ENCODE results near the gene TGFBR2. TPM values are rescaled to one million over a fixed set of nuclear protein-coding genes. Genes with fewer than 3 reads are reported as not detected.

The TGFBR2 gene
- total and polyA plus RNA-seq, 2 of the 13 experiments (the other 11 are each of a cell fraction or from before 2014, with no cell fraction given): 82.2 to 187 TPM

DNA sequence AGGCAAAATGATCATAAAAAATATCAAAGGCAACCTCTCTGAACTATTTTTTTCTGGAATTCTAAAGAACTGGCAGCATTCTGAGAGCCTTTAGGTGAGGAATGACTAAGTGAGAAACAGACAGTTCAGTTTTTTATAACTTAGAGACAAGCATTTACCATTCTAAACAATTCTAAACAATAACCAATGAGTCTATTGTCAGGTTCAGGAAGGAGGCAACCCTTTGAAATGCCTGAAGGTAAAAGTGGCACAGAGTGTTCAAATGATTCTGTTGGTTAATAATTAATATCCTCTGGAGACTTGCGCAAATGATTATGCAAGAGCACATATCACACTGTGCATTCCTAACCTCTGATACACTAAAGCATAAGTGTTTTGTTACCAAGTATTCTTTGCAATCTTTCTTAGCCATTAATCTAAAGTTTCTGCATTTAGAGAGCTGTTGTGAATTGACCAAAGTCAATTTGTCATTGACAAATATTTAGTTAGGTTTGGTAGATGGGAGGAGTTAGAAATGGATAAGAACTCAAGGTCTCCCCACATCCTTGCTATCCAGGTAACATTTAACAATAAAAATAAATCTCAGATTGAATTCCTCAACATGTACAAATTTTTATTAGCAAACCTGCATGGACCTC is 9.2 kb upstream of the TGFBR2 start (continued):
- TF ChIP-seq, protein P1, sequence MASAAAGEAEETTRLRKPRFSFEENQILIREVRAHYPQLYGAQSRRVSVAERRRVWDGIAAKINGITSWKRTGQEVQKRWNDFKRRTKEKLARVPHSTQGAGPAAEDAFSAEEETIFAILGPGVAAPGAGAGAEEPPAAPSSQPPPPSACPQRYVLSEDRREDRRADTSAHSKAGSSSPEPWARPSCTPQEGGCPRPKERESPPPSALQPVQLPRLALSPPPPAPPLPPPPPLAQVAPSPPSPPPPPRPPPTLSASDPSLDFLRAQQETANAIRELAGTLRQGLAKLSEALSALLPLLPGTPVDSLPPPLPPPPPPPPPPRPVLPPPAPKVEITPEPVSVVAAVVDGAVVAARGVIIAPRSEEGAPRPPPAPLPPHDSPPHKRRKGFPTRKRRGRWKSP (CRISPR knock-in tag; IDR thresholded peaks at IDR 0.05): peak; percentile 74; the same call in 1 of the 2 replicates
- TF ChIP-seq HHEX (CRISPR knock-in tag; IDR thresholded peaks at IDR 0.05) (peak; percentile 74), ZNF678 (CRISPR knock-in tag; IDR thresholded peaks at IDR 0.05) (no peak), CREB1 (IDR thresholded peaks at IDR 0.05) (no peak), CREB1 (CRISPR knock-in tag; IDR thresholded peaks at IDR 0.05) (peak; percentile 87), ZNF777 (CRISPR knock-in tag; IDR thresholded peaks at IDR 0.05) (0 out of 2 replicates have a peak, but pooled peaks have one; percentile 39), NFKB2 (CRISPR knock-in tag; IDR thresholded peaks at IDR 0.05; ENCODE audit: borderline replicate concordance) (no peak), CHD2 (IDR thresholded peaks at IDR 0.05; ENCODE audit: low read depth, low read length) (no peak), HDAC1 (CRISPR knock-in tag; IDR thresholded peaks at IDR 0.05) (peak; percentile 41), SUZ12 (IDR thresholded peaks at IDR 0.05; ENCODE audit: low read depth, low read length) (no peak), MIER2 (CRISPR knock-in tag; IDR thresholded peaks at IDR 0.05) (peak; percentile 85)
- TF ChIP-seq, protein P2, sequence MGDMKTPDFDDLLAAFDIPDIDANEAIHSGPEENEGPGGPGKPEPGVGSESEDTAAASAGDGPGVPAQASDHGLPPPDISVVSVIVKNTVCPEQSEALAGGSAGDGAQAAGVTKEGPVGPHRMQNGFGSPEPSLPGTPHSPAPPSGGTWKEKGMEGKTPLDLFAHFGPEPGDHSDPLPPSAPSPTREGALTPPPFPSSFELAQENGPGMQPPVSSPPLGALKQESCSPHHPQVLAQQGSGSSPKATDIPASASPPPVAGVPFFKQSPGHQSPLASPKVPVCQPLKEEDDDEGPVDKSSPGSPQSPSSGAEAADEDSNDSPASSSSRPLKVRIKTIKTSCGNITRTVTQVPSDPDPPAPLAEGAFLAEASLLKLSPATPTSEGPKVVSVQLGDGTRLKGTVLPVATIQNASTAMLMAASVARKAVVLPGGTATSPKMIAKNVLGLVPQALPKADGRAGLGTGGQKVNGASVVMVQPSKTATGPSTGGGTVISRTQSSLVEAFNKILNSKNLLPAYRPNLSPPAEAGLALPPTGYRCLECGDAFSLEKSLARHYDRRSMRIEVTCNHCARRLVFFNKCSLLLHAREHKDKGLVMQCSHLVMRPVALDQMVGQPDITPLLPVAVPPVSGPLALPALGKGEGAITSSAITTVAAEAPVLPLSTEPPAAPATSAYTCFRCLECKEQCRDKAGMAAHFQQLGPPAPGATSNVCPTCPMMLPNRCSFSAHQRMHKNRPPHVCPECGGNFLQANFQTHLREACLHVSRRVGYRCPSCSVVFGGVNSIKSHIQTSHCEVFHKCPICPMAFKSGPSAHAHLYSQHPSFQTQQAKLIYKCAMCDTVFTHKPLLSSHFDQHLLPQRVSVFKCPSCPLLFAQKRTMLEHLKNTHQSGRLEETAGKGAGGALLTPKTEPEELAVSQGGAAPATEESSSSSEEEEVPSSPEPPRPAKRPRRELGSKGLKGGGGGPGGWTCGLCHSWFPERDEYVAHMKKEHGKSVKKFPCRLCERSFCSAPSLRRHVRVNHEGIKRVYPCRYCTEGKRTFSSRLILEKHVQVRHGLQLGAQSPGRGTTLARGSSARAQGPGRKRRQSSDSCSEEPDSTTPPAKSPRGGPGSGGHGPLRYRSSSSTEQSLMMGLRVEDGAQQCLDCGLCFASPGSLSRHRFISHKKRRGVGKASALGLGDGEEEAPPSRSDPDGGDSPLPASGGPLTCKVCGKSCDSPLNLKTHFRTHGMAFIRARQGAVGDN (CRISPR knock-in tag; IDR thresholded peaks at IDR 0.05): no peak
- TF ChIP-seq, protein P3, sequence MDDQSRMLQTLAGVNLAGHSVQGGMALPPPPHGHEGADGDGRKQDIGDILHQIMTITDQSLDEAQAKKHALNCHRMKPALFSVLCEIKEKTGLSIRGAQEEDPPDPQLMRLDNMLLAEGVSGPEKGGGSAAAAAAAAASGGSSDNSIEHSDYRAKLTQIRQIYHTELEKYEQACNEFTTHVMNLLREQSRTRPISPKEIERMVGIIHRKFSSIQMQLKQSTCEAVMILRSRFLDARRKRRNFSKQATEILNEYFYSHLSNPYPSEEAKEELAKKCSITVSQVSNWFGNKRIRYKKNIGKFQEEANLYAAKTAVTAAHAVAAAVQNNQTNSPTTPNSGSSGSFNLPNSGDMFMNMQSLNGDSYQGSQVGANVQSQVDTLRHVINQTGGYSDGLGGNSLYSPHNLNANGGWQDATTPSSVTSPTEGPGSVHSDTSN (CRISPR knock-in tag; IDR thresholded peaks at IDR 0.05; ENCODE audit: borderline replicate concordance): no peak
- TF ChIP-seq, protein P4, sequence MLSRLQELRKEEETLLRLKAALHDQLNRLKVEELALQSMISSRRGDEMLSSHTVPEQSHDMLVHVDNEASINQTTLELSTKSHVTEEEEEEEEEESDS (CRISPR knock-in tag; IDR thresholded peaks at IDR 0.05; ENCODE audit: borderline replicate concordance): peak; percentile 62; the same call in 1 of the 2 replicates
- TF ChIP-seq, protein P5, sequence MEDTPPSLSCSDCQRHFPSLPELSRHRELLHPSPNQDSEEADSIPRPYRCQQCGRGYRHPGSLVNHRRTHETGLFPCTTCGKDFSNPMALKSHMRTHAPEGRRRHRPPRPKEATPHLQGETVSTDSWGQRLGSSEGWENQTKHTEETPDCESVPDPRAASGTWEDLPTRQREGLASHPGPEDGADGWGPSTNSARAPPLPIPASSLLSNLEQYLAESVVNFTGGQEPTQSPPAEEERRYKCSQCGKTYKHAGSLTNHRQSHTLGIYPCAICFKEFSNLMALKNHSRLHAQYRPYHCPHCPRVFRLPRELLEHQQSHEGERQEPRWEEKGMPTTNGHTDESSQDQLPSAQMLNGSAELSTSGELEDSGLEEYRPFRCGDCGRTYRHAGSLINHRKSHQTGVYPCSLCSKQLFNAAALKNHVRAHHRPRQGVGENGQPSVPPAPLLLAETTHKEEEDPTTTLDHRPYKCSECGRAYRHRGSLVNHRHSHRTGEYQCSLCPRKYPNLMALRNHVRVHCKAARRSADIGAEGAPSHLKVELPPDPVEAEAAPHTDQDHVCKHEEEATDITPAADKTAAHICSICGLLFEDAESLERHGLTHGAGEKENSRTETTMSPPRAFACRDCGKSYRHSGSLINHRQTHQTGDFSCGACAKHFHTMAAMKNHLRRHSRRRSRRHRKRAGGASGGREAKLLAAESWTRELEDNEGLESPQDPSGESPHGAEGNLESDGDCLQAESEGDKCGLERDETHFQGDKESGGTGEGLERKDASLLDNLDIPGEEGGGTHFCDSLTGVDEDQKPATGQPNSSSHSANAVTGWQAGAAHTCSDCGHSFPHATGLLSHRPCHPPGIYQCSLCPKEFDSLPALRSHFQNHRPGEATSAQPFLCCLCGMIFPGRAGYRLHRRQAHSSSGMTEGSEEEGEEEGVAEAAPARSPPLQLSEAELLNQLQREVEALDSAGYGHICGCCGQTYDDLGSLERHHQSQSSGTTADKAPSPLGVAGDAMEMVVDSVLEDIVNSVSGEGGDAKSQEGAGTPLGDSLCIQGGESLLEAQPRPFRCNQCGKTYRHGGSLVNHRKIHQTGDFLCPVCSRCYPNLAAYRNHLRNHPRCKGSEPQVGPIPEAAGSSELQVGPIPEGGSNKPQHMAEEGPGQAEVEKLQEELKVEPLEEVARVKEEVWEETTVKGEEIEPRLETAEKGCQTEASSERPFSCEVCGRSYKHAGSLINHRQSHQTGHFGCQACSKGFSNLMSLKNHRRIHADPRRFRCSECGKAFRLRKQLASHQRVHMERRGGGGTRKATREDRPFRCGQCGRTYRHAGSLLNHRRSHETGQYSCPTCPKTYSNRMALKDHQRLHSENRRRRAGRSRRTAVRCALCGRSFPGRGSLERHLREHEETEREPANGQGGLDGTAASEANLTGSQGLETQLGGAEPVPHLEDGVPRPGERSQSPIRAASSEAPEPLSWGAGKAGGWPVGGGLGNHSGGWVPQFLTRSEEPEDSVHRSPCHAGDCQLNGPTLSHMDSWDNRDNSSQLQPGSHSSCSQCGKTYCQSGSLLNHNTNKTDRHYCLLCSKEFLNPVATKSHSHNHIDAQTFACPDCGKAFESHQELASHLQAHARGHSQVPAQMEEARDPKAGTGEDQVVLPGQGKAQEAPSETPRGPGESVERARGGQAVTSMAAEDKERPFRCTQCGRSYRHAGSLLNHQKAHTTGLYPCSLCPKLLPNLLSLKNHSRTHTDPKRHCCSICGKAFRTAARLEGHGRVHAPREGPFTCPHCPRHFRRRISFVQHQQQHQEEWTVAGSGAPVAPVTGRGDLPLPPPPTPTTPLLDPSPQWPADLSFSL (CRISPR knock-in tag; IDR thresholded peaks at IDR 0.05): no peak

Data from HepG2 (cell line).